Neural cell (in vitro differentiated cells): ENCODE results near the gene SPATA13. TPM values are rescaled to one million over a fixed set of nuclear protein-coding genes. Genes with fewer than 3 reads are reported as not detected.

Experiments used
- H2AFZ ChIP-seq: fragments of 200-600, 300-800 bp; sonication (generic), shearing (Covaris generic); 2 replicates; pipeline ENCODE4 v1.6.0; 2014; ENCODE audit warnings: low read depth, mild to moderate bottlenecking, antibody characterized with exemption, low read length, moderate library complexity
- H3F3A ChIP-seq: fragments of 200-600 bp; shearing (Covaris generic); 2 replicates; pipeline ENCODE4 v1.6.1; 2016; ENCODE audit warnings: mild to moderate bottlenecking, moderate library complexity, mixed read lengths, antibody characterized with exemption, low read length; ENCODE audit not compliant: insufficient read depth, poor library complexity, severe bottlenecking
- H3K27ac ChIP-seq: fragments of 200-600, 300-800 bp; sonication (generic), shearing (Covaris generic); 2 replicates; pipeline ENCODE4 v1.5.1; 2014; ENCODE audit warnings: mild to moderate bottlenecking, low read length, moderate library complexity
- H3K27me3 ChIP-seq: fragments of 300-800, 200-600 bp; sonication (generic), shearing (Covaris generic); 2 replicates; pipeline ENCODE4 v1.6.0; 2014; ENCODE audit warnings: mild to moderate bottlenecking, low read depth, low read length, moderate library complexity; ENCODE audit not compliant: insufficient read depth
- H3K36me3 ChIP-seq: fragments of 300-800, 200-600 bp; sonication (generic), shearing (Covaris generic); 2 replicates; pipeline ENCODE4 v1.5.1; 2014; ENCODE audit warnings: mild to moderate bottlenecking, antibody characterized with exemption, low read length, moderate library complexity; ENCODE audit not compliant: insufficient read depth
- H3K4me2 ChIP-seq: fragments of 300-800, 200-600 bp; sonication (generic), shearing (Covaris generic); 2 replicates; pipeline ENCODE4 v1.6.0; 2014; ENCODE audit warnings: mild to moderate bottlenecking, low read length
- H3K4me3 ChIP-seq: fragments of 300-800, 200-600 bp; sonication (generic), shearing (Covaris generic); 2 replicates; pipeline ENCODE4 v1.5.1; 2014; ENCODE audit warnings: mild to moderate bottlenecking, low read length, moderate library complexity
- H3K79me2 ChIP-seq: fragments of 200-600 bp; shearing (Covaris generic); replicated peaks from 2 replicates; pipeline ENCODE4 v1.6.0; 2014; ENCODE audit warnings: mild to moderate bottlenecking, low read length, moderate library complexity; ENCODE audit not compliant: insufficient read depth
- H3K9ac ChIP-seq: fragments of 300-800, 200-600 bp; sonication (generic), shearing (Covaris generic); 2 replicates; pipeline ENCODE4 v1.6.1; 2016; ENCODE audit warnings: mild to moderate bottlenecking, low read length, mixed read lengths
- H3K9me2 ChIP-seq: fragments of 200-600 bp; shearing (Covaris generic); 2 replicates; pipeline ENCODE4 v1.6.1; 2016; ENCODE audit warnings: mild to moderate bottlenecking, low read length, mixed read lengths; ENCODE audit not compliant: insufficient read depth
- H3K9me3 ChIP-seq: fragments of 200-600, 300-800 bp; sonication (generic), shearing (Covaris generic); 2 replicates; pipeline ENCODE4 v1.6.1; 2016; ENCODE audit warnings: mild to moderate bottlenecking, mixed run types, low read length, moderate library complexity, mixed read lengths
- H4K20me1 ChIP-seq: fragments of 200-600 bp; shearing (Covaris generic); 2 replicates; pipeline ENCODE4 v1.6.1; 2016; ENCODE audit warnings: mild to moderate bottlenecking, mixed run types; ENCODE audit not compliant: insufficient read depth
- EP300 ChIP-seq: fragments of 450-650 bp; conservative IDR thresholded peaks from 2 replicates; pipeline ENCODE4 v1.6.1; 2014; ENCODE audit warnings: antibody characterized with exemption, mild to moderate bottlenecking, moderate library complexity; ENCODE audit not compliant: poor library complexity, severe bottlenecking
- EZH2 ChIP-seq: fragments of 200-600, 300-800 bp; shearing (Covaris generic), sonication (generic); IDR thresholded peaks from 2 replicates; pipeline ENCODE4 v1.6.1; 2014; ENCODE audit warnings: antibody characterized with exemption, low read length, borderline replicate concordance, mild to moderate bottlenecking; ENCODE audit not compliant: insufficient read depth, poor library complexity, severe bottlenecking
- MXI1 ChIP-seq: fragments of 450-650 bp; conservative IDR thresholded peaks from 2 replicates; pipeline ENCODE4 v1.6.1; 2014; ENCODE audit warnings: antibody characterized with exemption, mild to moderate bottlenecking; ENCODE audit not compliant: poor library complexity, severe bottlenecking
- POLR2AphosphoS5 ChIP-seq: IDR thresholded peaks from 2 replicates; pipeline ENCODE4 v1.6.1; 2012
- RAD21 ChIP-seq: fragments of 450-650 bp; conservative IDR thresholded peaks from 2 replicates; pipeline ENCODE4 v1.6.1; 2014; ENCODE audit warnings: antibody characterized with exemption, mild to moderate bottlenecking, moderate library complexity
- SMC3 ChIP-seq: fragments of 450-650 bp; conservative IDR thresholded peaks from 2 replicates; pipeline ENCODE4 v1.6.1; 2014; ENCODE audit warnings: antibody characterized with exemption, mild to moderate bottlenecking, moderate library complexity; ENCODE audit not compliant: poor library complexity
- TAF1 ChIP-seq: IDR thresholded peaks from 2 replicates; pipeline ENCODE4 v1.6.1; 2012; ENCODE audit warnings: low read depth
- polyA plus RNA-seq: library from polyadenylated mRNA; depleted of rRNA; stranded (reverse); fragments of >200 nt; gene quantifications from 2 replicates; pipeline ENCODE4 v1.2.3, GENCODE V29; 2014
- TF ChIP-seq, protein P1 (sequence below): fragments of 450-650 bp; IDR thresholded peaks from 2 replicates; pipeline ENCODE4 v1.5.1; 2014; ENCODE audit warnings: antibody characterized with exemption, mild to moderate bottlenecking, moderate library complexity; ENCODE audit not compliant: poor library complexity, severe bottlenecking
- TF ChIP-seq, protein P2 (sequence below): IDR thresholded peaks from 2 replicates; pipeline ENCODE4 v1.6.1; 2012; ENCODE audit warnings: borderline replicate concordance

The SPATA13 gene
- polyA plus RNA-seq, 1 donor from 2014 or later = 15.5 TPM

DNA sequence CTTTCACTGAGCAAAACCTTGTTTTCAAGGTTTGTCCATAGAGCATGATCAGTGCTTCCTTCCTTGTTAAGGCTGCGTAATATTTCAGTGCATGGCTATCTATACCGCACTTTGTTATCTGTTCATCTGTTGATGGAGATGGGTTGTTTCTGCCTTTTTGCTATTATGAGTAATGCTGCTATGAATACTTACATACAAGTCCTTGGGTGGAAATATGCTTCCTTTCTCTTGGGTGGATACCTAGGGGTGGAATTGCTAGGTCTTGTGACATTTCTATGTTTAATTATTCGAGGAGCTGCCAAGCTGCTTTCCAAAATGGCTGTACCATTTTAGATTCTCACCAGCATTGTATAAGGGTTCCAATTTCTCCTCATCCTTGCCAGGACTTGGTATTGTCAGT, 70.9 kb downstream of the SPATA13 start:
- H3F3A ChIP-seq = no peaks in the 10 kb centered on the region
- no peaks in the 10 kb centered on the region for H3K36me3 ChIP-seq
- no peaks in the 10 kb centered on the region for H3K9me2 ChIP-seq
- H2AFZ ChIP-seq = no peak overlapping the region
- H3K79me2 ChIP-seq = peaks cover 12% of the 10 kb centered on the region
- no peak overlapping the region for H3K4me3 ChIP-seq
- H3K9me3 ChIP-seq = no peaks in the 10 kb centered on the region
- TF ChIP-seq SMC3 = no peak
- no peak for TF ChIP-seq RAD21
- TF ChIP-seq TAF1 = no peak
- TF ChIP-seq, protein P1, sequence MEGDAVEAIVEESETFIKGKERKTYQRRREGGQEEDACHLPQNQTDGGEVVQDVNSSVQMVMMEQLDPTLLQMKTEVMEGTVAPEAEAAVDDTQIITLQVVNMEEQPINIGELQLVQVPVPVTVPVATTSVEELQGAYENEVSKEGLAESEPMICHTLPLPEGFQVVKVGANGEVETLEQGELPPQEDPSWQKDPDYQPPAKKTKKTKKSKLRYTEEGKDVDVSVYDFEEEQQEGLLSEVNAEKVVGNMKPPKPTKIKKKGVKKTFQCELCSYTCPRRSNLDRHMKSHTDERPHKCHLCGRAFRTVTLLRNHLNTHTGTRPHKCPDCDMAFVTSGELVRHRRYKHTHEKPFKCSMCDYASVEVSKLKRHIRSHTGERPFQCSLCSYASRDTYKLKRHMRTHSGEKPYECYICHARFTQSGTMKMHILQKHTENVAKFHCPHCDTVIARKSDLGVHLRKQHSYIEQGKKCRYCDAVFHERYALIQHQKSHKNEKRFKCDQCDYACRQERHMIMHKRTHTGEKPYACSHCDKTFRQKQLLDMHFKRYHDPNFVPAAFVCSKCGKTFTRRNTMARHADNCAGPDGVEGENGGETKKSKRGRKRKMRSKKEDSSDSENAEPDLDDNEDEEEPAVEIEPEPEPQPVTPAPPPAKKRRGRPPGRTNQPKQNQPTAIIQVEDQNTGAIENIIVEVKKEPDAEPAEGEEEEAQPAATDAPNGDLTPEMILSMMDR = no peak
- TF ChIP-seq MXI1 = no peak
- TF ChIP-seq, protein P2, sequence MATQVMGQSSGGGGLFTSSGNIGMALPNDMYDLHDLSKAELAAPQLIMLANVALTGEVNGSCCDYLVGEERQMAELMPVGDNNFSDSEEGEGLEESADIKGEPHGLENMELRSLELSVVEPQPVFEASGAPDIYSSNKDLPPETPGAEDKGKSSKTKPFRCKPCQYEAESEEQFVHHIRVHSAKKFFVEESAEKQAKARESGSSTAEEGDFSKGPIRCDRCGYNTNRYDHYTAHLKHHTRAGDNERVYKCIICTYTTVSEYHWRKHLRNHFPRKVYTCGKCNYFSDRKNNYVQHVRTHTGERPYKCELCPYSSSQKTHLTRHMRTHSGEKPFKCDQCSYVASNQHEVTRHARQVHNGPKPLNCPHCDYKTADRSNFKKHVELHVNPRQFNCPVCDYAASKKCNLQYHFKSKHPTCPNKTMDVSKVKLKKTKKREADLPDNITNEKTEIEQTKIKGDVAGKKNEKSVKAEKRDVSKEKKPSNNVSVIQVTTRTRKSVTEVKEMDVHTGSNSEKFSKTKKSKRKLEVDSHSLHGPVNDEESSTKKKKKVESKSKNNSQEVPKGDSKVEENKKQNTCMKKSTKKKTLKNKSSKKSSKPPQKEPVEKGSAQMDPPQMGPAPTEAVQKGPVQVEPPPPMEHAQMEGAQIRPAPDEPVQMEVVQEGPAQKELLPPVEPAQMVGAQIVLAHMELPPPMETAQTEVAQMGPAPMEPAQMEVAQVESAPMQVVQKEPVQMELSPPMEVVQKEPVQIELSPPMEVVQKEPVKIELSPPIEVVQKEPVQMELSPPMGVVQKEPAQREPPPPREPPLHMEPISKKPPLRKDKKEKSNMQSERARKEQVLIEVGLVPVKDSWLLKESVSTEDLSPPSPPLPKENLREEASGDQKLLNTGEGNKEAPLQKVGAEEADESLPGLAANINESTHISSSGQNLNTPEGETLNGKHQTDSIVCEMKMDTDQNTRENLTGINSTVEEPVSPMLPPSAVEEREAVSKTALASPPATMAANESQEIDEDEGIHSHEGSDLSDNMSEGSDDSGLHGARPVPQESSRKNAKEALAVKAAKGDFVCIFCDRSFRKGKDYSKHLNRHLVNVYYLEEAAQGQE = no peak
- no peak for TF ChIP-seq EP300
- no peak for TF ChIP-seq POLR2AphosphoS5
- no peak for TF ChIP-seq EZH2
- no peaks in the 10 kb centered on the region for H3K27me3 ChIP-seq
- no peak overlapping the region for H3K27ac ChIP-seq
- no peak overlapping the region for H3K9ac ChIP-seq
- H4K20me1 ChIP-seq = no peaks in the 10 kb centered on the region
- no peak overlapping the region for H3K4me2 ChIP-seq

DNA sequence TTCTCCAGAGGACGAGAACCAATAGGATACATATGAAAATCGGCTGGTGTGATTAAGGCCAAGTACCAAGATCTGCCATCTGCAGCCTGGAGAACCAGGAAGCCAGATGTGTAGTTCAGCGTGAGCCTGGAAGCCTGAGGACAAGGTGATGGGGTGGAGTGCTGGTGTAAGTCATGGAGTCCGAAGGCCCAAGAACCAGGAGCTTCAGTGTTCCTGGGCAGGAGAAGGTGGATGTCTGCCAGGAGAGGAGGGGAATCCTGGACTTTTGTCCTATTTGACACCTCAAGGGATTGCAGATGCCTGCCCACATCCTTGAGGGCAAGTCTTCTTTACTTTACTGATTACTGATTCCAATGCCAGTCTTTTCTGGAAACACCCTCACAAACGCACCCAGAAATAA, 71.5 kb downstream of the SPATA13 start:
- H4K20me1 ChIP-seq = no peaks in the 10 kb centered on the region
- no peaks in the 10 kb centered on the region for H3K36me3 ChIP-seq
- H2AFZ ChIP-seq = no peak overlapping the region
- peaks cover 12% of the 10 kb centered on the region for H3K79me2 ChIP-seq
- no peaks in the 10 kb centered on the region for H3K9me2 ChIP-seq
- H3K27ac ChIP-seq = no peak overlapping the region
- H3K4me3 ChIP-seq = no peak overlapping the region
- TF ChIP-seq SMC3 = no peak
- no peak for TF ChIP-seq EP300
- TF ChIP-seq, protein P2 = no peak
- no peak for TF ChIP-seq TAF1
- TF ChIP-seq POLR2AphosphoS5 = no peak
- no peak for TF ChIP-seq EZH2
- H3K9ac ChIP-seq = no peak overlapping the region
- H3K4me2 ChIP-seq = no peak overlapping the region
- H3F3A ChIP-seq = no peaks in the 10 kb centered on the region
- H3K27me3 ChIP-seq = no peaks in the 10 kb centered on the region
- H3K9me3 ChIP-seq = no peaks in the 10 kb centered on the region
